NT2/D1 (cell line): ENCODE measurements around the gene HOXA9.

Source experiments
- SUZ12 ChIP-seq: IDR thresholded peaks from 2 replicates; pipeline ENCODE4 v1.6.1; 2011; ENCODE audit not compliant: insufficient read length, insufficient read depth; ENCODE audit errors: extremely low read depth
- YY1 ChIP-seq: IDR thresholded peaks from 2 replicates; pipeline ENCODE4 v1.6.1; 2011; ENCODE audit not compliant: insufficient read length, insufficient read depth
- ZNF274 ChIP-seq: IDR thresholded peaks from 2 replicates; pipeline ENCODE4 v1.6.1; 2011; ENCODE audit warnings: mild to moderate bottlenecking, low read depth, low read length

GRCh38 chr7:27119412-27119911 lies 45.9 kb downstream of the HOXA9 start:
- no peak for TF ChIP-seq SUZ12
- no peak for TF ChIP-seq YY1
- no peak for TF ChIP-seq ZNF274
